ENCODE data around the gene FGF11. TPM values are rescaled to one million over a fixed set of nuclear protein-coding genes. Genes with fewer than 3 reads are reported as not detected.

FGF11 gene
- total RNA-seq, 4 donors from 2014 or later: 1.6 to 2.4 (median 1.9) TPM; not detected in 1

Other genes starting within 250 kb of the FGF11 start
- gene DLG4, start 219.7 kb upstream of the FGF11 start, total RNA-seq: 10 to 100 TPM in 1 of 4 donors, 1 to 10 TPM in 3; 2.4 to 15.7 (median 6.1) TPM
- gene ACADVL, start 219.6 kb upstream of the FGF11 start, total RNA-seq: 1,000 to 10,000 TPM in 3 of 4 donors, 100 to 1,000 TPM in 1; 877 to 3,047 (median 1,981) TPM
- 100 to 1,000 TPM in 2 of 4 donors, 10 to 100 TPM in 2; 35.9 to 182 (median 69.2) TPM for gene DVL2, start 205.0 kb upstream of the FGF11 start, total RNA-seq
- 10 to 100 TPM; 20.6 to 33.5 (median 27.8) TPM for gene PHF23, start 200.1 kb upstream of the FGF11 start, total RNA-seq
- 100 to 1,000 TPM; 209 to 479 (median 394) TPM for gene GABARAP, start 197.1 kb upstream of the FGF11 start, total RNA-seq
- gene CTDNEP1, start 187.8 kb upstream of the FGF11 start, total RNA-seq: 100 to 1,000 TPM in 1 of 4 donors, 10 to 100 TPM in 3; 52.3 to 113 (median 60.4) TPM
- 10 to 100 TPM in 3 of 4 donors, 1 to 10 TPM in 1; 4.9 to 36.2 (median 30.3) TPM for gene ELP5, start 187.3 kb upstream of the FGF11 start, total RNA-seq
- gene CLDN7, start 177.0 kb upstream of the FGF11 start, total RNA-seq: 1,000 to 10,000 TPM in 1 of 4 donors, 100 to 1,000 TPM in 3; 571 to 1,162 (median 940) TPM
- gene SLC2A4, start 157.8 kb upstream of the FGF11 start, total RNA-seq: 10 to 100 TPM in 3 of 4 donors, 1 to 10 TPM in 1; 9.7 to 35.5 (median 20.3) TPM
- gene YBX2, start 144.9 kb upstream of the FGF11 start, total RNA-seq: 100 to 1,000 TPM in 1 of 4 donors, 10 to 100 TPM in 3; 23.1 to 151 (median 43.4) TPM
- gene EIF5A, start 131.9 kb upstream of the FGF11 start, total RNA-seq: 100 to 1,000 TPM in 3 of 4 donors, 10 to 100 TPM in 1; 91.3 to 188 (median 149) TPM
- gene GPS2, start 124.2 kb upstream of the FGF11 start, total RNA-seq: 100 to 1,000 TPM in 3 of 4 donors, 10 to 100 TPM in 1; 96.5 to 578 (median 150) TPM
- gene NEURL4, start 110.2 kb upstream of the FGF11 start, total RNA-seq: 100 to 1,000 TPM in 1 of 4 donors, 10 to 100 TPM in 3; 27.8 to 109 (median 35.0) TPM
- gene ACAP1, start 103.0 kb upstream of the FGF11 start, total RNA-seq: 10 to 100 TPM in 2 of 4 donors, 1 to 10 TPM in 2; 4.8 to 21.0 (median 10.0) TPM
- 10 to 100 TPM in 1 of 4 donors, 1 to 10 TPM in 3; 1.2 to 10.8 (median 7.8) TPM for gene KCTD11, start 87.3 kb upstream of the FGF11 start, total RNA-seq
- gene TMEM95, start 84.4 kb upstream of the FGF11 start, total RNA-seq: not detected
- gene TNK1, start 58.4 kb upstream of the FGF11 start, total RNA-seq: 100 to 1,000 TPM in 1 of 4 donors, 10 to 100 TPM in 3; 38.9 to 110 (median 53.2) TPM
- 10 to 100 TPM; 13.2 to 32.4 (median 18.4) TPM for gene PLSCR3, start 45.0 kb upstream of the FGF11 start, total RNA-seq
- gene TMEM256, start 35.4 kb upstream of the FGF11 start, total RNA-seq: 100 to 1,000 TPM in 2 of 4 donors, 10 to 100 TPM in 1, 1 to 10 TPM in 1; 10.0 to 129 (median 85.6) TPM
- 10 to 100 TPM in 1 of 4 donors, 1 to 10 TPM in 3; 2.2 to 12.3 (median 3.9) TPM for gene NLGN2, start 31.7 kb upstream of the FGF11 start, total RNA-seq
- not detected for gene SPEM1, start 19.2 kb upstream of the FGF11 start, total RNA-seq
- gene SPEM2, start 13.9 kb upstream of the FGF11 start, total RNA-seq: not detected
- gene SPEM3, start 10.7 kb upstream of the FGF11 start, total RNA-seq: not detected
- 10 to 100 TPM in 3 of 4 donors, 1 to 10 TPM in 1; 8.8 to 26.1 (median 16.3) TPM for gene TMEM102, start 4.1 kb upstream of the FGF11 start, total RNA-seq
- 10 to 100 TPM in 1 of 4 donors, 1 to 10 TPM in 2, not detected in 1; 5.8 to 10.3 (median 8.9) TPM for gene CHRNB1, start 5.5 kb downstream of the FGF11 start, total RNA-seq
- 10 to 100 TPM; 18.3 to 48.6 (median 23.2) TPM for gene ZBTB4, start 40.1 kb downstream of the FGF11 start, total RNA-seq
- gene SLC35G6, start 41.9 kb downstream of the FGF11 start, total RNA-seq: not detected
- gene POLR2A, start 44.9 kb downstream of the FGF11 start, total RNA-seq: 100 to 1,000 TPM in 3 of 4 donors, 10 to 100 TPM in 1; 91.3 to 321 (median 127) TPM
- 10 to 100 TPM; 20.8 to 53.1 (median 31.5) TPM for gene TNFSF12, start 109.5 kb downstream of the FGF11 start, total RNA-seq
- gene TNFSF13, start 119.2 kb downstream of the FGF11 start, total RNA-seq: 10 to 100 TPM; 19.7 to 94.3 (median 59.8) TPM
- gene SENP3, start 122.4 kb downstream of the FGF11 start, total RNA-seq: 100 to 1,000 TPM in 1 of 4 donors, 10 to 100 TPM in 3; 37.0 to 159 (median 45.2) TPM
- 100 to 1,000 TPM in 1 of 4 donors, 10 to 100 TPM in 2, 1 to 10 TPM in 1; 3.8 to 102 (median 35.1) TPM for gene CD68, start 140.1 kb downstream of the FGF11 start, total RNA-seq
- gene MPDU1, start 144.3 kb downstream of the FGF11 start, total RNA-seq: 100 to 1,000 TPM in 3 of 4 donors, 10 to 100 TPM in 1; 97.9 to 312 (median 157) TPM
- 1 to 10 TPM in 2 of 4 donors, not detected in 2; 2.3 to 4.3 TPM for gene SOX15, start 150.6 kb downstream of the FGF11 start, total RNA-seq
- gene FXR2, start 175.4 kb downstream of the FGF11 start, total RNA-seq: 10 to 100 TPM; 11.7 to 25.4 (median 22.4) TPM
- gene SAT2, start 188.3 kb downstream of the FGF11 start, total RNA-seq: 100 to 1,000 TPM in 1 of 4 donors, 10 to 100 TPM in 3; 21.7 to 106 (median 67.7) TPM
- gene SHBG, start 190.6 kb downstream of the FGF11 start, total RNA-seq: under 1 TPM in 2 of 4 donors, not detected in 2; 0.32 to 0.41 TPM
- 10 to 100 TPM in 1 of 4 donors, 1 to 10 TPM in 1, under 1 TPM in 2; 0.40 to 20.6 (median 2.3) TPM for gene ATP1B2, start 211.4 kb downstream of the FGF11 start, total RNA-seq
- 10 to 100 TPM; 27.9 to 49.7 (median 31.7) TPM for gene TP53, start 248.0 kb downstream of the FGF11 start, total RNA-seq
- gene WRAP53, start 249.0 kb downstream of the FGF11 start, total RNA-seq: 10 to 100 TPM in 1 of 4 donors, 1 to 10 TPM in 3; 3.7 to 33.0 (median 6.0) TPM